Measurements from ENCODE around the gene TCF25.

GRCh38 chr16:89922884-89923639 lies 49.7 kb downstream of the TCF25 start, which contains the start of gene TUBB3:
- TF ChIP-seq CTCF (conservative IDR thresholded peaks at IDR 0.05) (no peak), EZH2 (IDR thresholded peaks at IDR 0.05; ENCODE audit: low read depth) (no peak)

All from PC-9 (cell line).